Heart right ventricle (tissue), 16 donors: ENCODE results near the gene CDK5RAP3. TPM values are rescaled to one million over a fixed set of nuclear protein-coding genes. Genes with fewer than 3 reads are reported as not detected.
"Not testable (repeated sequence)": the region's sequence is repeated elsewhere in the genome, so short reads cannot be mapped to it uniquely, and the experiment has no call there.

Experiments
- ATAC-seq, 8 donors: fragments of 200-7000 bp; cut with Tn5 transposase; one replicate each; pipeline ENCODE4 v1.9.1; 2020; ENCODE audit warnings: mild to moderate bottlenecking in 8 of 8, moderate library complexity in 8 of 8, moderate number of reproducible peaks in 1 of 8
- DNase-seq, 2 donors: peaks; one replicate each; pipeline ENCODE4 v3.0.0-alpha.2; 2020
- H3K27ac ChIP-seq, 10 donors: fragments of 200-600 bp; sonication (generic) in 2 of 10; one replicate each; pipeline versions ENCODE4 v1.5.0 to v1.8.0; 2020 to 2022; ENCODE audit warnings: mild to moderate bottlenecking in 3 of 10
- H3K27me3 ChIP-seq, 7 donors: fragments of 200-600 bp; one replicate each; pipeline ENCODE4 v1.8.0; 2021 to 2022; ENCODE audit warnings: mild to moderate bottlenecking in 2 of 7
- H3K36me3 ChIP-seq, 9 donors: fragments of 200-600 bp; sonication (generic) in 1 of 9; one replicate each; pipeline versions ENCODE4 v1.5.0 to v1.8.0; 2020 to 2022; ENCODE audit warnings: mild to moderate bottlenecking in 2 of 9
- H3K4me1 ChIP-seq, 9 donors: fragments of 200-600 bp; sonication (generic) in 1 of 9; one replicate each; pipeline versions ENCODE4 v1.5.0 to v1.8.0; 2020 to 2022; ENCODE audit warnings: mild to moderate bottlenecking in 4 of 9
- H3K4me3 ChIP-seq, 10 donors: fragments of 200-600 bp; sonication (generic) in 2 of 10; one replicate each; pipeline versions ENCODE4 v1.5.0 to v1.8.0; 2020 to 2022; ENCODE audit warnings: mild to moderate bottlenecking in 7 of 10, moderate library complexity in 2 of 10
- H3K9me3 ChIP-seq, 11 donors: fragments of 200-600 bp in 10 of 11; sonication (generic) in 2 of 11; one replicate each; pipeline versions ENCODE4 v1.5.0 to v1.8.0; 2013 to 2022; ENCODE audit warnings: mild to moderate bottlenecking in 2 of 11, control low read depth in 1 of 11, moderate library complexity in 1 of 11
- CTCF ChIP-seq, 9 donors: fragments of 200-600 bp; sonication (generic) in 2 of 9; IDR thresholded peaks; one replicate each; pipeline versions ENCODE4 v1.5.0 to v1.8.0; 2021 to 2022; ENCODE audit warnings: antibody characterized with exemption in 9 of 9, mild to moderate bottlenecking in 5 of 9, moderate library complexity in 1 of 9
- WGBS, 2 donors: extraction: QIAGEN DNeasy Blood & Tissue Kit; methylation state at CpG; one replicate each; pipeline ENCODE4 v1.1.7; 2013; ENCODE audit warnings: inconsistent platforms in 1 of 2; 5-methylcytosine and 5-hydroxymethylcytosine counted together
- intact Hi-C, 10 donors: fragments of 100-400 bp; cut with DNase I; formaldehyde crosslinking; loops; one replicate each; pipeline versions ENCODE4 v1.11.1 to v1.14.2; 2022
- polyA plus RNA-seq, 2 donors: library from polyadenylated mRNA; stranded (reverse); fragments of 200-250 nt; gene quantifications; one replicate each; pipeline ENCODE4 v1.2.3, GENCODE V29; 2013
- total RNA-seq, 10 donors: library from RNA; stranded (reverse); fragmentation: NEBNext Ultra II Directional in 3 of 10; extraction: Animal tissue kit (Norgen Biotek cat#: 25700) in 3 of 10; gene quantifications; one replicate each; pipeline versions ENCODE4 v1.2.1 to v1.2.4, GENCODE V29; 2021 to 2023
- donor health status: Arrhythmogenic right ventricular cardiomyopathy.
- donor health status: ischemic (EF 13 %, LVEDD 7.1; RV severe dilation, severe dysfunction).
- donor health status: healthy with polysubstance abuse.
- donor health status: DM: no; HTN: yes; CAD: no.
- donor health status: DM: no; HTN: no; CAD: no.
- donor health status: ischemic (EF 25% LVEDD 6.9; RV normal size, moderate dysfunction).
- donor health status: ischemic (EF 25% LVEDD 5.7; RV mildly dilated, moderate dysfunction).
- donor health status: healthy.
- donor health status: DM: yes; HTN: yes; CAD: no.
- donor health status: Ischemic cardiomyopathy.
- donor health status: ischemic (EF 35%, LVEDD 5.7; RV mildly dilated, moderate dysfunction).
- donor health status: nonischemic (EF 11% LVEDD 7.7; RV severe dilation, severe dysfunction).
- donor health status: DM: yes; HTN: yes; CAD: no.
- donor health status: PGD.
- donor health status: ischemic (EF 29% LVEDD 5.4; RV normal size, mild dysfunction).
- donor health status: nonischemic (EF 23%, LVEDD 6.1; RV moderate dilation, normal function).

The CDK5RAP3 gene
- total and polyA plus RNA-seq, 12 donors, result 44.0 to 143 (median 64.2) TPM

- ATAC-seq (peak in 1 of 8 donors; percentile 43), DNase-seq (no peak)
- Histone ChIP-seq H3K4me1 (peaks cover 0 to 71% (median 15%) of the 10 kb centered on the region in 9 donors), H3K36me3 (no peaks in the 10 kb centered on the region), H3K9me3 (no peaks in the 10 kb centered on the region), H3K4me3 (no peak overlapping the region), H3K27me3 (peaks cover 0 to 3% (median 0%) of the 10 kb centered on the region in 7 donors), H3K27ac (peak overlapping the region in 1 of 10 donors; percentile 90)
- intact Hi-C loops, result no loop called here
- WGBS, 2 donors, result 77 to 83% methylated on average over 1 of the region's 1 CpG
- TF ChIP-seq CTCF (IDR thresholded peaks at IDR 0.05), result no peak
These were observed 30.3 kb downstream of the CDK5RAP3 start for GRCh38 chr17:48001197-48001596.

- H3K36me3 ChIP-seq, ATAC-seq, DNase-seq, H3K27me3 ChIP-seq, intact Hi-C loops, H3K9me3 ChIP-seq, H3K4me3 ChIP-seq: not testable (repeated sequence)
- H3K4me1 ChIP-seq, result peaks cover 0 to 71% (median 15%) of the 10 kb centered on the region in 9 donors
- peak overlapping the region in 5 of 10 donors; percentile 38 to 90 (median 62) for H3K27ac ChIP-seq
- WGBS, 2 donors, result 96 to 100% methylated on average over 5 of the region's 5 CpGs
These were observed 30.7 kb downstream of the CDK5RAP3 start for GRCh38 chr17:48001657-48002056.

GRCh38 chr17:48002266-48002915 lies 31.5 kb downstream of the CDK5RAP3 start:
- TF ChIP-seq CTCF (IDR thresholded peaks at IDR 0.05), result no peak
- Histone ChIP-seq H3K4me1 (peaks cover 0 to 71% (median 15%) of the 10 kb centered on the region in 9 donors), H3K36me3 (no peaks in the 10 kb centered on the region), H3K27me3 (peaks cover 0 to 3% (median 0%) of the 10 kb centered on the region in 7 donors), H3K9me3 (no peaks in the 10 kb centered on the region), H3K27ac (peak overlapping the region in 7 of 10 donors; percentile 35 to 90 (median 54)), H3K4me3 (no peak overlapping the region)
- ATAC-seq, result peak; percentile 38 to 89 (median 76)
- WGBS, 2 donors, result 31 to 56% methylated on average over 4 of the region's 4 CpGs
- intact Hi-C loops, result no loop called here
- DNase-seq, result no peak

GRCh38 chr17:48002916-48003416 lies 32.1 kb downstream of the CDK5RAP3 start:
- Histone ChIP-seq H3K9me3 (no peaks in the 10 kb centered on the region), H3K4me3 (no peak overlapping the region), H3K36me3 (no peaks in the 10 kb centered on the region), H3K27me3 (peaks cover 0 to 7% (median 0%) of the 10 kb centered on the region in 7 donors), H3K4me1 (peaks cover 0 to 69% (median 15%) of the 10 kb centered on the region in 9 donors), H3K27ac (peak overlapping the region in 7 of 10 donors; percentile 35 to 90 (median 54))
- no peak for TF ChIP-seq CTCF (IDR thresholded peaks at IDR 0.05)
- ATAC-seq (no peak), DNase-seq (no peak)
- WGBS, 2 donors, result 66 to 70% methylated on average over 7 of the region's 7 CpGs
- intact Hi-C loops, result no loop called here
